HepG2 (cell line): ENCODE results near the gene FBXO24. TPM values are rescaled to one million over a fixed set of nuclear protein-coding genes. Genes with fewer than 3 reads are reported as not detected.

Experiments
- ADNP ChIP-seq: sonication (generic); formaldehyde crosslinking; IDR thresholded peaks from 2 replicates; pipeline ENCODE4 v1.4.0; 2020; ENCODE audit warnings: missing genetic modification reagents
- ATF7-NPFF ChIP-seq: sonication (generic); formaldehyde crosslinking; IDR thresholded peaks from 2 replicates; pipeline ENCODE4 v1.8.1; 2023; ENCODE audit warnings: mild to moderate bottlenecking, low read depth, missing genetic modification reagents, moderate library complexity
- CBX5 ChIP-seq: sonication (generic); formaldehyde crosslinking; IDR thresholded peaks from 2 replicates; pipeline ENCODE4 v1.4.0; 2020; ENCODE audit warnings: missing genetic modification reagents, borderline replicate concordance
- ERF ChIP-seq: IDR thresholded peaks from 2 replicates; pipeline ENCODE4 v1.6.1; 2018; ENCODE audit warnings: missing biosample characterization, missing genetic modification reagents
- GATAD2A ChIP-seq: IDR thresholded peaks from 2 replicates; pipeline ENCODE4 v1.6.1; 2016
- HMGXB3 ChIP-seq: sonication (generic); formaldehyde crosslinking; IDR thresholded peaks from 2 replicates; pipeline ENCODE4 v1.4.0; 2020; ENCODE audit warnings: missing genetic modification reagents, borderline replicate concordance
- HNRNPLL ChIP-seq: fragments of 200-400 bp; formaldehyde crosslinking; IDR thresholded peaks from 2 replicates; pipeline ENCODE4 v1.6.1; 2017; ENCODE audit warnings: mild to moderate bottlenecking, low read depth, low read length; ENCODE audit not compliant: poor library complexity, severe bottlenecking
- LCORL ChIP-seq, 2 experiments: fragments of 450-650 bp in 1 of 2; sonication (generic) in 1 of 2; formaldehyde crosslinking in 1 of 2; IDR thresholded peaks; 2 replicates each; pipeline versions ENCODE4 v1.5.0 to v1.6.1; 2017 to 2020; ENCODE audit warnings: antibody characterized with exemption in 1 of 2, missing genetic modification reagents in 1 of 2
- MAX ChIP-seq: IDR thresholded peaks from 2 replicates; pipeline ENCODE4 v1.6.1; 2012; ENCODE audit warnings: inconsistent platforms
- MAZ ChIP-seq, 2 experiments: sonication (generic) in 1 of 2; formaldehyde crosslinking in 1 of 2; IDR thresholded peaks; 2 replicates each; pipeline versions ENCODE4 v1.5.0 to v1.6.1; 2012 to 2020; ENCODE audit warnings: low read depth in 2 of 2, mild to moderate bottlenecking in 2 of 2, borderline replicate concordance in 1 of 2, improper control_type of control experiment in 1 of 2, low read length in 1 of 2, missing genetic modification reagents in 1 of 2, moderate library complexity in 1 of 2
- PHF5A ChIP-seq: IDR thresholded peaks from one replicate; pipeline ENCODE4 v1.6.1; 2018; ENCODE audit warnings: low read depth, missing genetic modification reagents; ENCODE audit not compliant: unreplicated experiment
- SALL2 ChIP-seq: sonication (generic); formaldehyde crosslinking; IDR thresholded peaks from 2 replicates; pipeline ENCODE4 v1.8.1; 2023; ENCODE audit warnings: mild to moderate bottlenecking, missing genetic modification reagents, inconsistent platforms
- SIN3B ChIP-seq: fragments of 150-350 bp; IDR thresholded peaks from 2 replicates; pipeline ENCODE4 v1.6.1; 2014; ENCODE audit warnings: low read length
- SP5 ChIP-seq: IDR thresholded peaks from 2 replicates; pipeline ENCODE4 v1.6.1; 2016; ENCODE audit warnings: low read depth, borderline replicate concordance
- SRSF1 ChIP-seq: fragments of 200-400 bp; formaldehyde crosslinking; optimal IDR thresholded peaks from 2 replicates; pipeline ENCODE3; 2017; ENCODE audit warnings: mild to moderate bottlenecking, low read depth, low read length, moderate library complexity
- SSRP1 ChIP-seq: IDR thresholded peaks from 2 replicates; pipeline ENCODE4 v1.6.1; 2016; ENCODE audit warnings: control low read depth
- TAF1 ChIP-seq: sonication (generic); formaldehyde crosslinking; IDR thresholded peaks from 2 replicates; pipeline ENCODE4 v1.4.0; 2020; ENCODE audit warnings: missing genetic modification reagents
- ZBTB42 ChIP-seq: sonication (generic); formaldehyde crosslinking; IDR thresholded peaks from 2 replicates; pipeline ENCODE4 v1.5.0; 2020; ENCODE audit warnings: mild to moderate bottlenecking, missing genetic modification reagents
- ZFYVE20 ChIP-seq: sonication (generic); formaldehyde crosslinking; IDR thresholded peaks from 2 replicates; pipeline ENCODE4 v1.8.0; 2023; ENCODE audit warnings: low read depth, mild to moderate bottlenecking, moderate library complexity, missing genetic modification reagents, borderline replicate concordance
- ZNF333 ChIP-seq: sonication (generic); formaldehyde crosslinking; IDR thresholded peaks from 2 replicates; pipeline ENCODE4 v1.4.0; 2020; ENCODE audit warnings: mild to moderate bottlenecking, missing genetic modification reagents, borderline replicate concordance
- ZNF460 ChIP-seq: sonication (generic); formaldehyde crosslinking; IDR thresholded peaks from 2 replicates; pipeline ENCODE4 v1.5.1; 2020; ENCODE audit warnings: missing genetic modification reagents, mild to moderate bottlenecking, borderline replicate concordance
- ZNF639 ChIP-seq: conservative IDR thresholded peaks from 2 replicates; pipeline ENCODE4 v1.6.1; 2018; ENCODE audit warnings: missing genetic modification reagents
- ZNF672 ChIP-seq: sonication (generic); formaldehyde crosslinking; IDR thresholded peaks from 2 replicates; pipeline ENCODE4 v1.8.1; 2022; ENCODE audit warnings: missing genetic modification reagents
- ZNF777 ChIP-seq: sonication (generic); formaldehyde crosslinking; IDR thresholded peaks from 2 replicates; pipeline ENCODE4 v1.4.0; 2020; ENCODE audit warnings: missing genetic modification reagents
- polyA plus RNA-seq, 8 experiments: library from polyadenylated mRNA; depleted of rRNA in 3 of 8; stranded (reverse) in 7 of 8; unstranded in 1 of 8; fragments of >200 nt; fragmentation: Illumina TruSeq in 4 of 8; extraction: Trizol in 4 of 8; gene quantifications; 2 replicates each; pipeline versions ENCODE4 v1.2.1 to v1.2.3, GENCODE V29; 2011 to 2016; ENCODE audit warnings: low read depth in 4 of 8, missing spikeins in 1 of 8, mixed read lengths in 1 of 8; ENCODE audit not compliant: insufficient read depth in 1 of 8
- total RNA-seq, 5 experiments: library from RNA; depleted of rRNA; stranded (reverse); fragments of >200 nt; fragmentation: Illumina TruSeq; extraction: Trizol; gene quantifications; 2 replicates each; pipeline ENCODE4 v1.2.3, GENCODE V29; 2016; ENCODE audit warnings: low read depth in 1 of 5

The FBXO24 gene
- total and polyA plus RNA-seq, 2 of the 13 experiments (the other 11 are each of a cell fraction or from before 2014, with no cell fraction given): 0.20 to 0.55 TPM

DNA sequence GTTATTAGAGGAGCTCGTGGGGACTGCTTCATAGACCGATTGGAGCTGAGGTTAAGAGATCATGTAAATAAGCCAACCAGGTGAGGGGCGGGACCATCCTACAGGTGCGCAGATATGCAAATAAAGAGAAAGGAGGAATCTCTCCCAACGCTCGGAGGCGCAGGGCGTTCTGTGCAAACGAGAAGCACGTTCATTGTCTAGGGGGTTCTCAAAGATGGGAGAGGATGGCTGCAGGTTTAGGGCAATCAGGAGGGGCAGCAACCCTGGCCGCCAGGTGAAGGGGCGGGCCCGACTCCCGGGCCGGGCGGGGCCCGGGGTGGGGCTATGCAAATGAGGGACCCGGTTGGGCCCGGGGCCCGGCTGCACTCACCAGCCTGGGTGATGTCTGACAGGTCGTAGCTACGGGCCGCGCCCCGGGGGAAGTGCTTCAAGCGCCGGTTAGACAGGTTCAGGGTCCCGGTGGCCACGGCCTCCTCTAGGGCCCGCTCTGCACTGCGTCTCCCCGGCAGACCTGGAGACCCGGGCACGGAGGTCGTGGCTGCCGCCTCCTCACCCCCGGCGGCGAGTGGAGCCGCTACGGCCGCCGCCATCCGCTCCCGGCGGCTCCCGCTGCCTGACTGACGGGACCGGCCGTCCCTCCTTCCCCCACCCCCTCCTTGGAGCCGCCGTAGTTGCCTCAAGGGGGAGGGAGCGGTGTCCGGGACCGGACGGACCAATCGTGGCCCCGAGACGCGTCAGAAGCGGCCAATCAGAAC, 440 bp upstream of the FBXO24 start, which contains the start of gene LRCH4 (continued):
- TF ChIP-seq SALL2: 0 out of 2 replicates have a peak, but pooled peaks have one; percentile 44
- TF ChIP-seq ZNF672: no peak
- no peak for TF ChIP-seq ADNP (CRISPR knock-in tag)
- TF ChIP-seq HNRNPLL: no peak
- peak; percentile 47; the same call in 1 of the 2 replicates for TF ChIP-seq MAX
- peak; percentile 77; the same call in 1 of the 2 replicates for TF ChIP-seq ERF (CRISPR knock-in tag)
- TF ChIP-seq ATF7-NPFF: peak; percentile 79; the same call in 1 of the 2 replicates
- peak; percentile 43; the same call in 1 of the 2 replicates for TF ChIP-seq ZNF460 (CRISPR knock-in tag)
- TF ChIP-seq SIN3B: 0 out of 2 replicates have a peak, but pooled peaks have one; percentile 24
- no peak for TF ChIP-seq GATAD2A (CRISPR knock-in tag)
- TF ChIP-seq SP5: peak; percentile 45; the same call in 1 of the 2 replicates
- TF ChIP-seq ZNF777 (CRISPR knock-in tag): peak; percentile 41; the same call in 1 of the 2 replicates
- TF ChIP-seq PHF5A (CRISPR knock-in tag): peak; percentile 80
- TF ChIP-seq TAF1 (CRISPR knock-in tag): peak; percentile 93
- TF ChIP-seq HMGXB3 (CRISPR knock-in tag): peak; percentile 86; the same call in 1 of the 2 replicates
- no peak for TF ChIP-seq LCORL (IDR thresholded peaks at IDR 0.05)
- peak; percentile 33; the same call in 1 of the 2 replicates for TF ChIP-seq LCORL (CRISPR knock-in tag; IDR thresholded peaks at IDR 0.05)
- TF ChIP-seq MAZ (IDR thresholded peaks at IDR 0.05; ENCODE audit: borderline replicate concordance, low read depth, low read length): peak; percentile 93
- peak; percentile 97 for TF ChIP-seq MAZ (CRISPR knock-in tag; IDR thresholded peaks at IDR 0.05; ENCODE audit: low read depth)
- no peak for TF ChIP-seq SSRP1 (CRISPR knock-in tag)
- TF ChIP-seq ZBTB42 (CRISPR knock-in tag): no peak
- peak; percentile 77; the same call in 1 of the 2 replicates for TF ChIP-seq ZNF333 (CRISPR knock-in tag)
- TF ChIP-seq ZNF639 (CRISPR knock-in tag): peak; percentile 90
- no peak for TF ChIP-seq SRSF1
- TF ChIP-seq CBX5 (CRISPR knock-in tag): peak; percentile 76; the same call in 1 of the 2 replicates
- TF ChIP-seq ZFYVE20 (CRISPR knock-in tag): 0 out of 2 replicates have a peak, but pooled peaks have one; percentile 27
